Calu3 (cell line): ENCODE data around the gene TNRC18. TPM values are rescaled to one million over a fixed set of nuclear protein-coding genes. Genes with fewer than 3 reads are reported as not detected.
A peak's percentile ranks its signal among the peaks of the same experiment; 100 is the strongest.

ENCODE experiments used
- BruUV-seq: library from RNA; stranded (reverse); fragments of 400-500 nt; replicated peaks from 2 replicates; lab custom pipeline; 2021; lab: Mats Ljungman, UMichigan
- CTCF ChIA-PET: fragments of 300-600 bp; sonication (Branson Sonifier 250); formaldehyde crosslinking; loops from one replicate; lab custom pipeline; 2022; ENCODE audit warnings: antibody characterized with exemption; lab: Charles Lee
- DNase-seq: peaks from one replicate; pipeline ENCODE4 v3.0.0; 2022
- H3K27ac Mint-ChIP-seq: one replicate; pipeline ENCODE4 v1.8.0; 2022; ENCODE audit warnings: mixed read lengths; ENCODE audit not compliant: unreplicated experiment
- H3K27me3 Mint-ChIP-seq: one replicate; pipeline ENCODE4 v1.8.0; 2022; ENCODE audit warnings: mixed read lengths; ENCODE audit not compliant: unreplicated experiment
- H3K36me3 Mint-ChIP-seq: one replicate; pipeline ENCODE4 v1.8.0; 2022; ENCODE audit warnings: mild to moderate bottlenecking, moderate library complexity, mixed read lengths; ENCODE audit not compliant: insufficient read depth, unreplicated experiment
- H3K4me1 Mint-ChIP-seq: one replicate; pipeline ENCODE4 v1.8.0; 2022; ENCODE audit warnings: mild to moderate bottlenecking, low read depth, mixed read lengths; ENCODE audit not compliant: unreplicated experiment
- H3K4me3 Mint-ChIP-seq: one replicate; pipeline ENCODE4 v1.8.0; 2022; ENCODE audit warnings: mild to moderate bottlenecking, low read depth, moderate library complexity, mixed read lengths; ENCODE audit not compliant: unreplicated experiment
- H3K9me3 Mint-ChIP-seq: one replicate; pipeline ENCODE4 v1.8.0; 2022; ENCODE audit warnings: low read depth, mixed read lengths; ENCODE audit not compliant: unreplicated experiment
- intact Hi-C: fragments of 100-400 bp; cut with micrococcal nuclease; formaldehyde crosslinking; loops from one replicate; pipeline ENCODE4 v1.10.0; 2022; ENCODE audit not compliant: unreplicated experiment
- total RNA-seq: library from RNA; stranded (reverse); gene quantifications from 2 replicates; pipeline ENCODE4 v1.2.3, GENCODE V29; 2022
- TF ChIP-seq, protein P1 (sequence below): fragments of 200-600 bp; IDR thresholded peaks from one replicate; pipeline ENCODE4 v1.8.0; 2022; ENCODE audit warnings: antibody characterized with exemption; ENCODE audit not compliant: unreplicated experiment

TNRC18 gene
- total RNA-seq, 1 experiment from 2014 or later = 213 TPM

DNA sequence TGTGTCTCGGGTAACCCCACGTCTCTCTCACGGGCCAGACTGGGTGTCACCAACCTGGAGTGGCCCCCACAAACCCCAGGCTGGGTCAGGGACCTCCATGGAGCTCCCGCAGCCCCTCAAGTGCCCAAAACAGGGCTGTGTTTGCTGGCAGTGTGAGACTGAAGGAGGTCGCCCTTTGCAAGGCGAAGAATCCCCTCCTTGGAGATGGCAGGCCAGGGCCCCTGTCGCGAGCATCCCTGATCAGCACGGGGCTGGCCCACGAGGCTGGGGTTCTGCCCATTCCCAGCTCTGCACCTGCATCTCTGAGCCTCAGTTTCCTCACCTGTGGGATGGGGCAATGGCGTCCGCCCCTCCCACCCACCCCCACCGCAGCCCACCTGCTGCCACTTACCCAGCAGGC lies 78.5 kb downstream of the TNRC18 start:
- Mint-ChIP-seq H3K36me3 (peaks cover 64% of the 10 kb centered on the region), H3K4me3 (no peak overlapping the region), H3K9me3 (no peaks in the 10 kb centered on the region), H3K4me1 (peaks cover 4% of the 10 kb centered on the region), H3K27me3 (no peaks in the 10 kb centered on the region), H3K27ac (no peak overlapping the region)
- CTCF ChIA-PET = no interaction called here
- BruUV-seq = no TSS peak
- TF ChIP-seq, protein P1, sequence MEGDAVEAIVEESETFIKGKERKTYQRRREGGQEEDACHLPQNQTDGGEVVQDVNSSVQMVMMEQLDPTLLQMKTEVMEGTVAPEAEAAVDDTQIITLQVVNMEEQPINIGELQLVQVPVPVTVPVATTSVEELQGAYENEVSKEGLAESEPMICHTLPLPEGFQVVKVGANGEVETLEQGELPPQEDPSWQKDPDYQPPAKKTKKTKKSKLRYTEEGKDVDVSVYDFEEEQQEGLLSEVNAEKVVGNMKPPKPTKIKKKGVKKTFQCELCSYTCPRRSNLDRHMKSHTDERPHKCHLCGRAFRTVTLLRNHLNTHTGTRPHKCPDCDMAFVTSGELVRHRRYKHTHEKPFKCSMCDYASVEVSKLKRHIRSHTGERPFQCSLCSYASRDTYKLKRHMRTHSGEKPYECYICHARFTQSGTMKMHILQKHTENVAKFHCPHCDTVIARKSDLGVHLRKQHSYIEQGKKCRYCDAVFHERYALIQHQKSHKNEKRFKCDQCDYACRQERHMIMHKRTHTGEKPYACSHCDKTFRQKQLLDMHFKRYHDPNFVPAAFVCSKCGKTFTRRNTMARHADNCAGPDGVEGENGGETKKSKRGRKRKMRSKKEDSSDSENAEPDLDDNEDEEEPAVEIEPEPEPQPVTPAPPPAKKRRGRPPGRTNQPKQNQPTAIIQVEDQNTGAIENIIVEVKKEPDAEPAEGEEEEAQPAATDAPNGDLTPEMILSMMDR = no peak
- intact Hi-C loops = no loop called here
- DNase-seq = no peak

DNA sequence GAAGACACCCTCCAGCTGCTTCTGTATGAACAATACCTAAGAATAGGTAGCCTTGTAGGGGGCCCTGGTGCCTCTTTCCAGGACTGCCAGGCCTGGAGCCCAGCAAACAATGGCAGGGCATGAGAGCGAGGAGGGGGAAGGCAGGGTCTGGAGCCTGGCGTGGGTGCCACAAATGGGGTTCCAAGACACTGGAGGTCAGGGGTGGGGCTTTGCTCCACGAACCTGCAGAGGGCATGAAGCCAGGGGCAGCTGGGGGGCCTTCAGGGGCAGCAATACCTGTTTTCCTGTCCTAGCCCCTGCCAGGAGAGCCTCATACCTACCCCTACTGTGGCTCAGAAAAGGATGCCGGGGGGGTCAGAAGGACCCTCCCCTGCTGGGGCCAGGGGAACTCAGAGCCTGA lies 79.3 kb downstream of the TNRC18 start:
- TF ChIP-seq, protein P1 = no peak
- H3K27ac Mint-ChIP-seq = no peak overlapping the region
- no peak overlapping the region for H3K4me3 Mint-ChIP-seq
- H3K27me3 Mint-ChIP-seq = no peaks in the 10 kb centered on the region
- peaks cover 8% of the 10 kb centered on the region for H3K4me1 Mint-ChIP-seq
- intact Hi-C loops = no loop called here
- peaks cover 70% of the 10 kb centered on the region for H3K36me3 Mint-ChIP-seq
- no peak for DNase-seq
- no TSS peak for BruUV-seq
- H3K9me3 Mint-ChIP-seq = no peaks in the 10 kb centered on the region
- CTCF ChIA-PET = no interaction called here

DNA sequence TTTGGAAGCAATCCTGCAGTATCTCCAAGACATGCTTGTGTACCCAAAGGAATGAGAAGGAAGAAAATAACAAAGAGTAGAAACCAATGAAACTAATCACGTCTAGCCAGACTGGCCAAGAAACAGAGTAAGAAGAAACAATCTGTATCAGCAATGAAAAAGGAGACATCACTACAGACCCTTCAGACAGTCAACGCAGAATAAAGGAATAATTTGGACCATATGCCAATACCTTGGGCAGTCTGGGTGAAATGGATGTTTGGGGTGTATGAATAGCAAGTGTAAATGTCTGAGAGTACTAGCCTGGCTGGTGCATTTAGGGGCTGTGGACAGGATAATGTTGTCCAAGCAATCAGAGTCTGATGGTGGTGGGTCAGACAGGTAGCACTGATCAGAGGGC lies 79.8 kb downstream of the TNRC18 start:
- DNase-seq = no peak
- BruUV-seq = no TSS peak
- intact Hi-C loops = no loop called here
- Mint-ChIP-seq H3K27me3 (no peaks in the 10 kb centered on the region), H3K4me1 (peaks cover 8% of the 10 kb centered on the region), H3K4me3 (no peak overlapping the region), H3K9me3 (no peaks in the 10 kb centered on the region), H3K36me3 (peaks cover 70% of the 10 kb centered on the region), H3K27ac (no peak overlapping the region)
- CTCF ChIA-PET = no interaction called here
- TF ChIP-seq, protein P1 = no peak

DNA sequence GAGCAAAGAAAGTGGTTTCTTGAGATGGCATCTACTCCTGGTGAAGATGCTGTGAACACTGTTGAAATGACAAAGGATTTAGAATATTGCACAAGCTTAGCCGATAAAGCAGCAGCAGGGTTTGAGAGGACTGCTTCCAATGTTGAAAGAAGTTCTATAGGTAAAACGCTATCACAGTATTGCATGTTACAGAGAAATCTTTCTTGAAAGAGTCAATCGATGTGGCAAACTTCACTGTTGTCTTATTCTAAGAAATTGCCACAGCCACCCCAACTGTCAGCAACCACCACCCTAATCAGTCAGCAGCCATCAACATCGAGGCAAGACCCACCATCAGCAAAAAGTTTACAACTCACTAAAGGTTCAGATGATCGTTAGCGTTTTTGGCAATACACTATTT lies 81.0 kb downstream of the TNRC18 start:
- TF ChIP-seq, protein P1 = no peak
- intact Hi-C loops = no loop called here

More for the DNA sequence above, 81.0 kb downstream of the TNRC18 start:
- BruUV-seq = TSS peak; percentile 11
- Mint-ChIP-seq H3K9me3 (no peaks in the 10 kb centered on the region), H3K27ac (no peak overlapping the region), H3K27me3 (no peaks in the 10 kb centered on the region), H3K36me3 (peaks cover 78% of the 10 kb centered on the region), H3K4me3 (no peak overlapping the region), H3K4me1 (peaks cover 8% of the 10 kb centered on the region)
- CTCF ChIA-PET = no interaction called here
- no peak for DNase-seq
